ENCODE measurements around the gene ACTR5.

GRCh38 chr20:38703526-38703925 lies 44.7 kb upstream of the ACTR5 start:
- TF ChIP-seq POLR2A (IDR thresholded peaks at IDR 0.05) (no peak), EP300 (IDR thresholded peaks at IDR 0.05; ENCODE audit: low read depth) (no peak), CTCF (IDR thresholded peaks at IDR 0.05) (no peak)
